ENCODE measurements around the gene CRABP2. TPM values are rescaled to one million over a fixed set of nuclear protein-coding genes. Genes with fewer than 3 reads are reported as not detected.

The CRABP2 gene
- total RNA-seq, 2 experiments from 2014 or later: 3.2 to 4.2 TPM

GRCh38 chr1:156660752-156661112 lies 44.7 kb downstream of the CRABP2 start:
- intact Hi-C loops (cut with DNase I, micrococcal nuclease): loop anchor here (1.0 to 2.0 kb wide), 2 partner anchors 66 kb away; no protein-coding TSS in a partner anchor
- Mint-ChIP-seq H3K4me3 (no peak overlapping the region), H3K4me1 (ENCODE audit: low read depth) (peaks cover 56% of the 10 kb centered on the region), H3K36me3 (ENCODE audit: low read depth) (no peaks in the 10 kb centered on the region), H3K9me3 (no peaks in the 10 kb centered on the region), H3K27ac (peak overlapping the region; percentile 21), H3K27me3 (peaks cover 24% of the 10 kb centered on the region)
- ChIA-PET CTCF (interaction anchor here (0.6 to 3.7 kb wide), 6 partner anchors 28 to 66 kb away, joined by 3 to 25 read pairs (median 4); no protein-coding TSS in a partner anchor), POLR2A (interaction anchor here (0.8 to 2.0 kb wide), 3 partner anchors 36 to 68 kb away, joined by 3 to 6 read pairs (median 4); partner anchors contain the start of genes ISG20L2 and METTL25B)
- no peak overlapping the region for H3K27ac ChIP-seq (ENCODE audit: low read depth in 1 of 2, low read length in 2 of 2)
- DNase-seq: no peak
- H3K4me3 ChIP-seq (ENCODE audit: low read length): no peak overlapping the region
- ATAC-seq (ENCODE audit: poor library complexity): no peak
- TF ChIP-seq CTCF (IDR thresholded peaks at IDR 0.05): no peak
- no peaks in the 10 kb centered on the region for H3K9me3 ChIP-seq (ENCODE audit: control insufficient read depth in 1 of 2, insufficient read depth in 1 of 2, low read length in 2 of 2)
- peaks cover 14 to 16% of the 10 kb centered on the region in 2 experiments for H3K27me3 ChIP-seq (ENCODE audit: control insufficient read depth in 1 of 2, insufficient read depth in 2 of 2, low read length in 2 of 2)
- H3K4me1 ChIP-seq (ENCODE audit: insufficient read depth, low read length): peaks cover 60% of the 10 kb centered on the region
- no peaks in the 10 kb centered on the region for H3K36me3 ChIP-seq (ENCODE audit: insufficient read depth, low read length)

- H3K4me1 Mint-ChIP-seq (ENCODE audit: low read depth): peaks cover 60% of the 10 kb centered on the region
- POLR2A ChIA-PET: interaction anchor here (0.6 to 2.0 kb wide), 5 partner anchors 36 to 160 kb away, joined by 3 to 6 read pairs (median 4); partner anchors contain the start of genes ISG20L2, MEF2D and METTL25B
- peak overlapping the region; percentile 54 for H3K4me3 Mint-ChIP-seq
- Histone ChIP-seq H3K4me1 (ENCODE audit: insufficient read depth, low read length) (peaks cover 60% of the 10 kb centered on the region), H3K4me3 (ENCODE audit: low read length) (no peak overlapping the region), H3K27ac (ENCODE audit: low read depth in 1 of 2, low read length in 2 of 2) (no peak overlapping the region), H3K36me3 (ENCODE audit: insufficient read depth, low read length) (no peaks in the 10 kb centered on the region), H3K9me3 (ENCODE audit: control insufficient read depth in 1 of 2, insufficient read depth in 1 of 2, low read length in 2 of 2) (no peaks in the 10 kb centered on the region), H3K27me3 (ENCODE audit: control insufficient read depth in 1 of 2, insufficient read depth in 2 of 2, low read length in 2 of 2) (peaks cover 20 to 22% of the 10 kb centered on the region in 2 experiments)
- no peaks in the 10 kb centered on the region for H3K9me3 Mint-ChIP-seq
- H3K27me3 Mint-ChIP-seq: peaks cover 30% of the 10 kb centered on the region
- DNase-seq (peak; percentile 79 to 96 (median 88)), ATAC-seq (ENCODE audit: poor library complexity) (peak; percentile 87)
- H3K27ac Mint-ChIP-seq: peak overlapping the region; percentile 42
- peak; percentile 91 for TF ChIP-seq CTCF (IDR thresholded peaks at IDR 0.05)
- no peaks in the 10 kb centered on the region for H3K36me3 Mint-ChIP-seq (ENCODE audit: low read depth)
- CTCF ChIA-PET: interaction anchor here (0.7 to 3.7 kb wide), 13 partner anchors 9 to 274 kb away, joined by 3 to 25 read pairs (median 4); no protein-coding TSS in a partner anchor
- intact Hi-C loops (cut with DNase I, micrococcal nuclease): loop anchor here (1.0 to 2.0 kb wide), 2 partner anchors 66 to 67 kb away; no protein-coding TSS in a partner anchor
Measured at GRCh38 chr1:156659988-156660751, 45.2 kb downstream of the CRABP2 start.

- no peak overlapping the region for H3K27ac Mint-ChIP-seq
- peaks cover 60% of the 10 kb centered on the region for H3K4me1 ChIP-seq (ENCODE audit: insufficient read depth, low read length)
Measured at GRCh38 chr1:156659661-156659987, 45.8 kb downstream of the CRABP2 start.

More at GRCh38 chr1:156659661-156659987, 45.8 kb downstream of the CRABP2 start:
- ATAC-seq (ENCODE audit: poor library complexity) (no peak), DNase-seq (no peak)
- intact Hi-C loops (cut with DNase I, micrococcal nuclease): no loop called here
- Histone ChIP-seq H3K27ac (ENCODE audit: low read depth in 1 of 2, low read length in 2 of 2) (no peak overlapping the region), H3K4me3 (ENCODE audit: low read length) (no peak overlapping the region), H3K36me3 (ENCODE audit: insufficient read depth, low read length) (no peaks in the 10 kb centered on the region), H3K27me3 (ENCODE audit: control insufficient read depth in 1 of 2, insufficient read depth in 2 of 2, low read length in 2 of 2) (peaks cover 25 to 28% of the 10 kb centered on the region in 2 experiments), H3K9me3 (ENCODE audit: control insufficient read depth in 1 of 2, insufficient read depth in 1 of 2, low read length in 2 of 2) (no peaks in the 10 kb centered on the region)
- no peaks in the 10 kb centered on the region for H3K36me3 Mint-ChIP-seq (ENCODE audit: low read depth)
- peaks cover 60% of the 10 kb centered on the region for H3K4me1 Mint-ChIP-seq (ENCODE audit: low read depth)
- no peaks in the 10 kb centered on the region for H3K9me3 Mint-ChIP-seq
- TF ChIP-seq CTCF (IDR thresholded peaks at IDR 0.05): no peak
- H3K27me3 Mint-ChIP-seq: peaks cover 36% of the 10 kb centered on the region
- H3K4me3 Mint-ChIP-seq: peak overlapping the region; percentile 20
- CTCF ChIA-PET: interaction anchor here (0.7 to 3.7 kb wide), 11 partner anchors 8 to 274 kb away, joined by 3 to 25 read pairs (median 4); no protein-coding TSS in a partner anchor
- POLR2A ChIA-PET: interaction anchor here (0.6 to 2.0 kb wide), 4 partner anchors 35 to 159 kb away, joined by 3 to 6 read pairs (median 4); partner anchors contain the start of gene MEF2D
